Measurements from ENCODE around the gene KLHL21. TPM values are rescaled to one million over a fixed set of nuclear protein-coding genes. Genes with fewer than 3 reads are reported as not detected.

KLHL21 gene
- polyA plus RNA-seq, 4 donors = 11.5 to 18.3 (median 13.3) TPM

GRCh38 chr1:6586404-6586816 lies 16.3 kb downstream of the KLHL21 start:
- DNase-seq (ENCODE audit: low read depth in 4 of 4, low spot score in 3 of 4) = no peak

- DNase-seq (ENCODE audit: low read depth in 4 of 4, low spot score in 3 of 4) = no peak
These were observed 16.8 kb downstream of the KLHL21 start for GRCh38 chr1:6585841-6586240.

- DNase-seq (ENCODE audit: low read depth in 4 of 4, low spot score in 3 of 4) = no peak
These were observed 17.5 kb downstream of the KLHL21 start for GRCh38 chr1:6585081-6585722.

- no peak for DNase-seq (ENCODE audit: low read depth in 4 of 4, low spot score in 3 of 4)
These were observed 18.3 kb downstream of the KLHL21 start for GRCh38 chr1:6584126-6585080.

GRCh38 chr1:6582370-6582769 lies 20.3 kb downstream of the KLHL21 start:
- no peak for DNase-seq (ENCODE audit: low read depth in 4 of 4, low spot score in 3 of 4)

GRCh38 chr1:6581561-6582305 lies 20.9 kb downstream of the KLHL21 start:
- DNase-seq (ENCODE audit: low read depth in 4 of 4, low spot score in 3 of 4) = no peak

GRCh38 chr1:6580593-6581409 lies 21.9 kb downstream of the KLHL21 start:
- DNase-seq (ENCODE audit: low read depth in 4 of 4, low spot score in 3 of 4) = no peak

GRCh38 chr1:6580119-6580592 lies 22.5 kb downstream of the KLHL21 start:
- DNase-seq (ENCODE audit: low read depth in 4 of 4, low spot score in 3 of 4) = no peak

- DNase-seq (ENCODE audit: low read depth in 4 of 4, low spot score in 3 of 4) = peak; percentile 96 to 98 (median 96)
These were observed 23.1 kb downstream of the KLHL21 start, which contains the start of gene ZBTB48 for GRCh38 chr1:6579374-6580118. Gene ZBTB48, plus strand, starts transcription at chr1:6579994. Its CDS starts 616 bp downstream, at chr1:6580610.

- no peak for DNase-seq (ENCODE audit: low read depth in 4 of 4, low spot score in 3 of 4)
These were observed 23.9 kb downstream of the KLHL21 start for GRCh38 chr1:6578624-6579373.

- DNase-seq (ENCODE audit: low read depth in 4 of 4, low spot score in 3 of 4) = no peak
These were observed 24.7 kb downstream of the KLHL21 start for GRCh38 chr1:6577831-6578525.

GRCh38 chr1:6574818-6575217 lies 27.9 kb downstream of the KLHL21 start:
- no peak for DNase-seq (ENCODE audit: low read depth in 4 of 4, low spot score in 3 of 4)

GRCh38 chr1:6574025-6574620 lies 28.5 kb downstream of the KLHL21 start:
- no peak for DNase-seq (ENCODE audit: low read depth in 4 of 4, low spot score in 3 of 4)

GRCh38 chr1:6572653-6573383 lies 29.9 kb downstream of the KLHL21 start:
- DNase-seq (ENCODE audit: low read depth in 4 of 4, low spot score in 3 of 4) = no peak

- DNase-seq (ENCODE audit: low read depth in 4 of 4, low spot score in 3 of 4) = no peak
These were observed 31.7 kb downstream of the KLHL21 start for GRCh38 chr1:6570987-6571386.

- no peak for DNase-seq (ENCODE audit: low read depth in 4 of 4, low spot score in 3 of 4)
These were observed 32.6 kb downstream of the KLHL21 start for GRCh38 chr1:6570100-6570499.

- no peak for DNase-seq (ENCODE audit: low read depth in 4 of 4, low spot score in 3 of 4)
These were observed 33.6 kb downstream of the KLHL21 start for GRCh38 chr1:6569033-6569432.
